B cell (primary cell): ENCODE data around the gene CFAP65.

ENCODE experiments used
- EZH2 ChIP-seq: IDR thresholded peaks from 2 replicates; pipeline ENCODE4 v1.6.1; 2012; ENCODE audit warnings: borderline replicate concordance, low read depth, mild to moderate bottlenecking, moderate library complexity, low read length; ENCODE audit not compliant: insufficient read depth, poor library complexity, severe bottlenecking
- TF ChIP-seq, protein P1 (sequence below): fragments of 200-600 bp; IDR thresholded peaks from one replicate; pipeline ENCODE4 v1.8.0; 2022; ENCODE audit warnings: antibody characterized with exemption, mild to moderate bottlenecking

DNA sequence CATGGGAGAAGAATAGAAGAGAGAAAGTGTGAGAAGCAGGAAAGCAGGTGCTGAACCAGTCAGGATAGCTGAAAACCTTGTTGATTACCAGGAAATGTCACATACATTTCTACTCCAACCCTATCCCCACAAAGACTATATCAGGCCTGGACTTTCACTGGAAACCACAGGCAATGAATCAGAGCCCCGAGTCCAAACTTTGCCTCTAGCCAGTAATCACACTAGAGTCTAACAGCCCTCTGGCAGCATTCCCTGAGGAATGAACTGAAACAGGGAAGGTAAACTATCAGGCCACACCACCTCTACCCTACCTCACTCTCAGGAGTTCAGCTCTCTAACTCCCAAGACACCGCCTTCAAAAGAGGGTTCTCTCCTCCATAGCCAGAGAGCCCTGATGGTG, 38.1 kb upstream of the CFAP65 start:
- TF ChIP-seq, protein P1, sequence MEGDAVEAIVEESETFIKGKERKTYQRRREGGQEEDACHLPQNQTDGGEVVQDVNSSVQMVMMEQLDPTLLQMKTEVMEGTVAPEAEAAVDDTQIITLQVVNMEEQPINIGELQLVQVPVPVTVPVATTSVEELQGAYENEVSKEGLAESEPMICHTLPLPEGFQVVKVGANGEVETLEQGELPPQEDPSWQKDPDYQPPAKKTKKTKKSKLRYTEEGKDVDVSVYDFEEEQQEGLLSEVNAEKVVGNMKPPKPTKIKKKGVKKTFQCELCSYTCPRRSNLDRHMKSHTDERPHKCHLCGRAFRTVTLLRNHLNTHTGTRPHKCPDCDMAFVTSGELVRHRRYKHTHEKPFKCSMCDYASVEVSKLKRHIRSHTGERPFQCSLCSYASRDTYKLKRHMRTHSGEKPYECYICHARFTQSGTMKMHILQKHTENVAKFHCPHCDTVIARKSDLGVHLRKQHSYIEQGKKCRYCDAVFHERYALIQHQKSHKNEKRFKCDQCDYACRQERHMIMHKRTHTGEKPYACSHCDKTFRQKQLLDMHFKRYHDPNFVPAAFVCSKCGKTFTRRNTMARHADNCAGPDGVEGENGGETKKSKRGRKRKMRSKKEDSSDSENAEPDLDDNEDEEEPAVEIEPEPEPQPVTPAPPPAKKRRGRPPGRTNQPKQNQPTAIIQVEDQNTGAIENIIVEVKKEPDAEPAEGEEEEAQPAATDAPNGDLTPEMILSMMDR: no peak
- TF ChIP-seq EZH2: no peak
